RWPE1 (cell line): ENCODE data around the gene NSMCE1.
"Not testable (repeated sequence)": the region's sequence is repeated elsewhere in the genome, so short reads cannot be mapped to it uniquely, and the experiment has no call there.

Experiments used
- CTCF ChIA-PET: fragments of 350-600 bp; sonication (Branson Sonifier 250); formaldehyde crosslinking; extraction: SDS; loops from one replicate; lab custom pipeline; 2021; lab: Yijun Ruan, JAX
- POLR2A ChIA-PET: fragments of 400-600 bp; formaldehyde crosslinking; extraction: SDS; loops from one replicate; lab custom pipeline; 2020; ENCODE audit warnings: antibody characterized with exemption; ENCODE audit not compliant: low non-redundant PET; lab: Yijun Ruan, JAX
- DNase-seq: peaks from one replicate; pipeline ENCODE4 v3.0.0; 2012; ENCODE audit warnings: low spot score
- H3K27ac ChIP-seq: fragments of 450-650 bp; 2 replicates; pipeline ENCODE4 v1.5.1; 2017
- CTCF ChIP-seq: fragments of 450-650 bp; conservative IDR thresholded peaks from 2 replicates; pipeline ENCODE4 v1.5.1; 2017; ENCODE audit warnings: low read depth, mild to moderate bottlenecking

The NSMCE1 gene

GRCh38 chr16:27210174-27210573 is 58.4 kb downstream of the NSMCE1 start:
- ChIA-PET CTCF (no interaction called here), POLR2A (no interaction called here)
- H3K27ac ChIP-seq: no peak overlapping the region
- TF ChIP-seq CTCF: no peak
- no peak for DNase-seq

GRCh38 chr16:27209591-27209990 is 59.0 kb downstream of the NSMCE1 start:
- H3K27ac ChIP-seq: no peak overlapping the region
- DNase-seq: no peak
- CTCF ChIA-PET: no interaction called here
- POLR2A ChIA-PET: no interaction called here
- no peak for TF ChIP-seq CTCF

- POLR2A ChIA-PET: no interaction called here
- TF ChIP-seq CTCF: no peak
- DNase-seq: no peak
- CTCF ChIA-PET: no interaction called here
- H3K27ac ChIP-seq: no peak overlapping the region
Observed at GRCh38 chr16:27208796-27209195, 59.8 kb downstream of the NSMCE1 start.

GRCh38 chr16:27208081-27208680 is 60.4 kb downstream of the NSMCE1 start:
- TF ChIP-seq CTCF: no peak
- ChIA-PET CTCF (no interaction called here), POLR2A (no interaction called here)
- DNase-seq: no peak
- no peak overlapping the region for H3K27ac ChIP-seq

GRCh38 chr16:27207121-27207520 is 61.5 kb downstream of the NSMCE1 start:
- H3K27ac ChIP-seq, DNase-seq, POLR2A ChIA-PET, CTCF ChIA-PET: not testable (repeated sequence)

- POLR2A ChIA-PET: no interaction called here
- no peak overlapping the region for H3K27ac ChIP-seq
- no peak for DNase-seq
- CTCF ChIA-PET: no interaction called here
- TF ChIP-seq CTCF: no peak
Observed at GRCh38 chr16:27205423-27206065, 63.0 kb downstream of the NSMCE1 start.

- peak overlapping the region; percentile 94 for H3K27ac ChIP-seq
- ChIA-PET CTCF (interaction anchor here (0.6 kb wide), 1 partner anchor 1971 kb away, joined by 4 read pairs; no protein-coding TSS in a partner anchor), POLR2A (no interaction called here)
- TF ChIP-seq CTCF: no peak
- no peak for DNase-seq
Observed at GRCh38 chr16:27204312-27204915, 64.2 kb downstream of the NSMCE1 start.
